Measurements from ENCODE around the gene TBRG1. TPM values are rescaled to one million over a fixed set of nuclear protein-coding genes. Genes with fewer than 3 reads are reported as not detected.

Gene TBRG1
- polyA plus RNA-seq, 1 donor (not counting 4 experiments of a cell fraction or from before 2014, with no cell fraction given), result 40.2 TPM

- Histone ChIP-seq H3K9me3 (ENCODE audit: control insufficient read depth, low read depth, low read length) (no peaks in the 10 kb centered on the region), H3K9me1 (ENCODE audit: control insufficient read depth, extremely low read depth, insufficient read depth, low read length) (no peaks in the 10 kb centered on the region), H3K79me2 (ENCODE audit: control insufficient read depth, insufficient read depth, low read length) (no peaks in the 10 kb centered on the region), H3K4me2 (ENCODE audit: control insufficient read depth, extremely low read depth, insufficient read depth, low read depth, low read length) (no peak overlapping the region), H3K27me3 (ENCODE audit: control insufficient read depth, extremely low read depth, insufficient read depth, low read length) (no peaks in the 10 kb centered on the region), H3K9ac (ENCODE audit: control insufficient read depth, extremely low read depth, insufficient read depth, low read length) (no peak overlapping the region), H3K36me3 (ENCODE audit: control insufficient read depth in 2 of 2, extremely low read depth in 1 of 2, insufficient read depth in 2 of 2, low read length in 2 of 2) (no peaks in the 10 kb centered on the region), H3K4me3 (ENCODE audit: control insufficient read depth in 2 of 3, extremely low read depth in 1 of 3, insufficient read depth in 2 of 3, low read depth in 1 of 3, low read length in 3 of 3) (no peak overlapping the region), H4K20me1 (ENCODE audit: control insufficient read depth, extremely low read depth, insufficient read depth, low read length) (no peaks in the 10 kb centered on the region), H3K4me1 (ENCODE audit: control insufficient read depth, extremely low read depth, insufficient read depth, low read length) (no peaks in the 10 kb centered on the region), H3K27ac (ENCODE audit: control insufficient read depth, insufficient read depth, low read length) (no peak overlapping the region), H2AFZ (ENCODE audit: control insufficient read depth, low read length) (no peak overlapping the region)
- dilution Hi-C loops (cut with MboI; ENCODE audit: extremely low pct_ligation_motif_present, low sequenced_read_pairs), result no loop called here
- no peak for TF ChIP-seq EZH2 (IDR thresholded peaks at IDR 0.05; ENCODE audit: low read length)
- TF ChIP-seq CTCF (optimal IDR thresholded peaks at IDR 0.05 in 1 of 3, IDR thresholded peaks at IDR 0.05 in 1 of 3, conservative IDR thresholded peaks at IDR 0.05 in 1 of 3; ENCODE audit: extremely low read depth in 1 of 3, insufficient read depth in 2 of 3, low read length in 3 of 3), result no peak
- FAIRE-seq (no peak), DNase-seq (ENCODE audit: low read depth, low spot score) (no peak)
These were observed 40.1 kb upstream of the TBRG1 start for GRCh38 chr11:124582565-124582964.

GRCh38 chr11:124583781-124584180, 38.9 kb upstream of the TBRG1 start:
- no peaks in the 10 kb centered on the region for H3K27me3 ChIP-seq (ENCODE audit: control insufficient read depth, extremely low read depth, insufficient read depth, low read length)
- dilution Hi-C loops (cut with MboI; ENCODE audit: extremely low pct_ligation_motif_present, low sequenced_read_pairs), result no loop called here
- TF ChIP-seq CTCF (optimal IDR thresholded peaks at IDR 0.05 in 1 of 3, IDR thresholded peaks at IDR 0.05 in 1 of 3, conservative IDR thresholded peaks at IDR 0.05 in 1 of 3; ENCODE audit: extremely low read depth in 1 of 3, insufficient read depth in 2 of 3, low read length in 3 of 3) (no peak), EZH2 (IDR thresholded peaks at IDR 0.05; ENCODE audit: low read length) (no peak)
- H3K9me3 ChIP-seq (ENCODE audit: control insufficient read depth, low read depth, low read length), result no peaks in the 10 kb centered on the region
- no peak for FAIRE-seq
- no peaks in the 10 kb centered on the region for H3K36me3 ChIP-seq (ENCODE audit: control insufficient read depth in 2 of 2, extremely low read depth in 1 of 2, insufficient read depth in 2 of 2, low read length in 2 of 2)
- no peak overlapping the region for H3K4me2 ChIP-seq (ENCODE audit: control insufficient read depth, extremely low read depth, insufficient read depth, low read depth, low read length)
- DNase-seq (ENCODE audit: low read depth, low spot score), result no peak
- no peak overlapping the region for H2AFZ ChIP-seq (ENCODE audit: control insufficient read depth, low read length)
- no peak overlapping the region for H3K9ac ChIP-seq (ENCODE audit: control insufficient read depth, extremely low read depth, insufficient read depth, low read length)
- H3K4me3 ChIP-seq (ENCODE audit: control insufficient read depth in 2 of 3, extremely low read depth in 1 of 3, insufficient read depth in 2 of 3, low read depth in 1 of 3, low read length in 3 of 3), result no peak overlapping the region
- no peaks in the 10 kb centered on the region for H3K4me1 ChIP-seq (ENCODE audit: control insufficient read depth, extremely low read depth, insufficient read depth, low read length)
- H4K20me1 ChIP-seq (ENCODE audit: control insufficient read depth, extremely low read depth, insufficient read depth, low read length), result no peaks in the 10 kb centered on the region
- H3K79me2 ChIP-seq (ENCODE audit: control insufficient read depth, insufficient read depth, low read length), result no peaks in the 10 kb centered on the region
- H3K9me1 ChIP-seq (ENCODE audit: control insufficient read depth, extremely low read depth, insufficient read depth, low read length), result no peaks in the 10 kb centered on the region
- no peak overlapping the region for H3K27ac ChIP-seq (ENCODE audit: control insufficient read depth, insufficient read depth, low read length)

All from keratinocyte (primary cell).